HG03565 (cell line): ENCODE data around the gene PSKH1.

Source experiments
- ATAC-seq: cut with Tn5 transposase; IDR thresholded peaks from one replicate; pipeline ENCODE4 v1.9.1; 2021; ENCODE audit warnings: mild to moderate bottlenecking, moderate library complexity; ENCODE audit not compliant: unreplicated experiment

Gene PSKH1

GRCh38 chr16:67977005-67977404 is 84.0 kb downstream of the PSKH1 start:
- ATAC-seq: no peak

GRCh38 chr16:67977469-67978227 is 84.6 kb downstream of the PSKH1 start:
- ATAC-seq: no peak
